ENCODE results near the gene TOP3A.

TOP3A gene

GRCh38 chr17:18280249-18280648 lies 34.5 kb downstream of the TOP3A start:
- H3K27me3 ChIP-seq (ENCODE audit: insufficient read depth, low read length): no peaks in the 10 kb centered on the region
- H2AFZ ChIP-seq (ENCODE audit: low read length, unreplicated experiment): no peak overlapping the region
- peaks cover 29% of the 10 kb centered on the region; the same call in 1 of the 2 replicates for H3K36me3 ChIP-seq (ENCODE audit: insufficient read depth, low read length)
- H3K79me2 ChIP-seq (ENCODE audit: control insufficient read depth, insufficient read depth, low read length, unreplicated experiment): no peaks in the 10 kb centered on the region
- no peak overlapping the region for H3K27ac ChIP-seq (ENCODE audit: low read depth, low read length)
- no peak overlapping the region for H3K4me3 ChIP-seq (ENCODE audit: low read depth, low read length)
- no peaks in the 10 kb centered on the region for H3K4me1 ChIP-seq (ENCODE audit: control insufficient read depth, insufficient read depth, low read length, unreplicated experiment)

GRCh38 chr17:18278867-18279266 lies 35.9 kb downstream of the TOP3A start:
- Histone ChIP-seq H3K79me2 (ENCODE audit: control insufficient read depth, insufficient read depth, low read length, unreplicated experiment) (no peaks in the 10 kb centered on the region), H3K4me1 (ENCODE audit: control insufficient read depth, insufficient read depth, low read length, unreplicated experiment) (no peaks in the 10 kb centered on the region), H2AFZ (ENCODE audit: low read length, unreplicated experiment) (no peak overlapping the region), H3K27ac (ENCODE audit: low read depth, low read length) (no peak overlapping the region), H3K27me3 (ENCODE audit: insufficient read depth, low read length) (no peaks in the 10 kb centered on the region), H3K36me3 (ENCODE audit: insufficient read depth, low read length) (peaks cover 29% of the 10 kb centered on the region; the same call in 1 of the 2 replicates), H3K4me3 (ENCODE audit: low read depth, low read length) (no peak overlapping the region)

- Histone ChIP-seq H3K27ac (ENCODE audit: low read depth, low read length) (no peak overlapping the region), H3K36me3 (ENCODE audit: insufficient read depth, low read length) (peaks cover 29% of the 10 kb centered on the region; the same call in 1 of the 2 replicates), H3K79me2 (ENCODE audit: control insufficient read depth, insufficient read depth, low read length, unreplicated experiment) (no peaks in the 10 kb centered on the region), H3K27me3 (ENCODE audit: insufficient read depth, low read length) (no peaks in the 10 kb centered on the region), H3K4me1 (ENCODE audit: control insufficient read depth, insufficient read depth, low read length, unreplicated experiment) (no peaks in the 10 kb centered on the region), H3K4me3 (ENCODE audit: low read depth, low read length) (no peak overlapping the region), H2AFZ (ENCODE audit: low read length, unreplicated experiment) (no peak overlapping the region)
Measured at GRCh38 chr17:18277076-18277475, 37.7 kb downstream of the TOP3A start.

GRCh38 chr17:18270046-18270931 lies 44.5 kb downstream of the TOP3A start:
- H3K27ac ChIP-seq (ENCODE audit: low read depth, low read length): no peak overlapping the region
- no peaks in the 10 kb centered on the region for H3K79me2 ChIP-seq (ENCODE audit: control insufficient read depth, insufficient read depth, low read length, unreplicated experiment)
- no peaks in the 10 kb centered on the region for H3K4me1 ChIP-seq (ENCODE audit: control insufficient read depth, insufficient read depth, low read length, unreplicated experiment)
- H2AFZ ChIP-seq (ENCODE audit: low read length, unreplicated experiment): no peak overlapping the region
- H3K4me3 ChIP-seq (ENCODE audit: low read depth, low read length): no peak overlapping the region
- H3K36me3 ChIP-seq (ENCODE audit: insufficient read depth, low read length): 0 out of 2 replicates have a peak, but pooled peaks cover 4% of the 10 kb centered on the region
- no peaks in the 10 kb centered on the region for H3K27me3 ChIP-seq (ENCODE audit: insufficient read depth, low read length)

GRCh38 chr17:18267927-18268711 lies 46.7 kb downstream of the TOP3A start:
- Histone ChIP-seq H3K36me3 (ENCODE audit: insufficient read depth, low read length) (peaks cover 3% of the 10 kb centered on the region; the same call in 1 of the 2 replicates), H2AFZ (ENCODE audit: low read length, unreplicated experiment) (no peak overlapping the region), H3K79me2 (ENCODE audit: control insufficient read depth, insufficient read depth, low read length, unreplicated experiment) (no peaks in the 10 kb centered on the region), H3K4me1 (ENCODE audit: control insufficient read depth, insufficient read depth, low read length, unreplicated experiment) (no peaks in the 10 kb centered on the region), H3K27me3 (ENCODE audit: insufficient read depth, low read length) (no peaks in the 10 kb centered on the region), H3K4me3 (ENCODE audit: low read depth, low read length) (no peak overlapping the region), H3K27ac (ENCODE audit: low read depth, low read length) (no peak overlapping the region)

- no peak overlapping the region for H3K27ac ChIP-seq (ENCODE audit: low read depth, low read length)
- no peaks in the 10 kb centered on the region for H3K4me1 ChIP-seq (ENCODE audit: control insufficient read depth, insufficient read depth, low read length, unreplicated experiment)
- H3K79me2 ChIP-seq (ENCODE audit: control insufficient read depth, insufficient read depth, low read length, unreplicated experiment): peaks cover under 1% of the 10 kb centered on the region
- H3K4me3 ChIP-seq (ENCODE audit: low read depth, low read length): no peak overlapping the region
- H3K36me3 ChIP-seq (ENCODE audit: insufficient read depth, low read length): no peaks in the 10 kb centered on the region; the same call in 1 of the 2 replicates
- no peaks in the 10 kb centered on the region for H3K27me3 ChIP-seq (ENCODE audit: insufficient read depth, low read length)
- H2AFZ ChIP-seq (ENCODE audit: low read length, unreplicated experiment): no peak overlapping the region
Measured at GRCh38 chr17:18267366-18267765, 47.4 kb downstream of the TOP3A start.

- Histone ChIP-seq H3K79me2 (ENCODE audit: control insufficient read depth, insufficient read depth, low read length, unreplicated experiment) (peaks cover 10% of the 10 kb centered on the region), H2AFZ (ENCODE audit: low read length, unreplicated experiment) (no peak overlapping the region), H3K4me1 (ENCODE audit: control insufficient read depth, insufficient read depth, low read length, unreplicated experiment) (peaks cover 14% of the 10 kb centered on the region), H3K27me3 (ENCODE audit: insufficient read depth, low read length) (no peaks in the 10 kb centered on the region), H3K27ac (ENCODE audit: low read depth, low read length) (no peak overlapping the region), H3K4me3 (ENCODE audit: low read depth, low read length) (no peak overlapping the region), H3K36me3 (ENCODE audit: insufficient read depth, low read length) (no peaks in the 10 kb centered on the region; the same call in 1 of the 2 replicates)
Measured at GRCh38 chr17:18263885-18264682, 50.7 kb downstream of the TOP3A start.

GRCh38 chr17:18262641-18263040 lies 52.2 kb downstream of the TOP3A start:
- no peak overlapping the region for H3K27ac ChIP-seq (ENCODE audit: low read depth, low read length)
- no peaks in the 10 kb centered on the region for H3K27me3 ChIP-seq (ENCODE audit: insufficient read depth, low read length)
- no peak overlapping the region for H2AFZ ChIP-seq (ENCODE audit: low read length, unreplicated experiment)
- no peaks in the 10 kb centered on the region; the same call in 1 of the 2 replicates for H3K36me3 ChIP-seq (ENCODE audit: insufficient read depth, low read length)
- peaks cover 13% of the 10 kb centered on the region for H3K79me2 ChIP-seq (ENCODE audit: control insufficient read depth, insufficient read depth, low read length, unreplicated experiment)
- peaks cover 17% of the 10 kb centered on the region for H3K4me1 ChIP-seq (ENCODE audit: control insufficient read depth, insufficient read depth, low read length, unreplicated experiment)
- no peak overlapping the region for H3K4me3 ChIP-seq (ENCODE audit: low read depth, low read length)

GRCh38 chr17:18262111-18262510 lies 52.7 kb downstream of the TOP3A start:
- no peaks in the 10 kb centered on the region for H3K27me3 ChIP-seq (ENCODE audit: insufficient read depth, low read length)
- H3K4me1 ChIP-seq (ENCODE audit: control insufficient read depth, insufficient read depth, low read length, unreplicated experiment): peaks cover 22% of the 10 kb centered on the region
- no peak overlapping the region for H3K27ac ChIP-seq (ENCODE audit: low read depth, low read length)
- no peaks in the 10 kb centered on the region; the same call in 1 of the 2 replicates for H3K36me3 ChIP-seq (ENCODE audit: insufficient read depth, low read length)
- H2AFZ ChIP-seq (ENCODE audit: low read length, unreplicated experiment): no peak overlapping the region
- peaks cover 19% of the 10 kb centered on the region for H3K79me2 ChIP-seq (ENCODE audit: control insufficient read depth, insufficient read depth, low read length, unreplicated experiment)
- H3K4me3 ChIP-seq (ENCODE audit: low read depth, low read length): no peak overlapping the region; the same call in 1 of the 2 replicates

- Histone ChIP-seq H3K27ac (ENCODE audit: low read depth, low read length) (peak overlapping the region; percentile 54), H3K79me2 (ENCODE audit: control insufficient read depth, insufficient read depth, low read length, unreplicated experiment) (peaks cover 23% of the 10 kb centered on the region), H3K4me3 (ENCODE audit: low read depth, low read length) (peak overlapping the region; percentile 90), H3K27me3 (ENCODE audit: insufficient read depth, low read length) (no peaks in the 10 kb centered on the region), H3K4me1 (ENCODE audit: control insufficient read depth, insufficient read depth, low read length, unreplicated experiment) (peaks cover 27% of the 10 kb centered on the region), H2AFZ (ENCODE audit: low read length, unreplicated experiment) (no peak overlapping the region), H3K36me3 (ENCODE audit: insufficient read depth, low read length) (no peaks in the 10 kb centered on the region; the same call in 1 of the 2 replicates)
Measured at GRCh38 chr17:18261659-18262058, 53.1 kb downstream of the TOP3A start.

Data from ACC112 (cell line).